Stimulated activated naive CD8-positive, alpha-beta T cell treated with anti-CD3 and anti-CD28 coated beads, Interleukin-15, Interleukin-2, amounts not matched to agents 100 ng/mL and 50 ng/mL, for 24 hours (primary cell): ENCODE results near the gene CEP290.

Source experiments
- H3K27ac Mint-ChIP-seq: one replicate; pipeline ENCODE4 v1.8.0; 2021; ENCODE audit warnings: mild to moderate bottlenecking, mixed read lengths
- H3K27me3 Mint-ChIP-seq: one replicate; pipeline ENCODE4 v1.8.0; 2021; ENCODE audit warnings: mixed read lengths
- H3K36me3 Mint-ChIP-seq: one replicate; pipeline ENCODE4 v1.8.0; 2021; ENCODE audit warnings: low read depth, mixed read lengths
- H3K4me1 Mint-ChIP-seq: one replicate; pipeline ENCODE4 v1.8.0; 2021; ENCODE audit warnings: low read depth, mixed read lengths
- H3K4me3 Mint-ChIP-seq: one replicate; pipeline ENCODE4 v1.8.0; 2021; ENCODE audit warnings: mild to moderate bottlenecking, mixed read lengths
- H3K9me3 Mint-ChIP-seq: one replicate; pipeline ENCODE4 v1.8.0; 2021; ENCODE audit warnings: mixed read lengths

Gene CEP290, protein sequence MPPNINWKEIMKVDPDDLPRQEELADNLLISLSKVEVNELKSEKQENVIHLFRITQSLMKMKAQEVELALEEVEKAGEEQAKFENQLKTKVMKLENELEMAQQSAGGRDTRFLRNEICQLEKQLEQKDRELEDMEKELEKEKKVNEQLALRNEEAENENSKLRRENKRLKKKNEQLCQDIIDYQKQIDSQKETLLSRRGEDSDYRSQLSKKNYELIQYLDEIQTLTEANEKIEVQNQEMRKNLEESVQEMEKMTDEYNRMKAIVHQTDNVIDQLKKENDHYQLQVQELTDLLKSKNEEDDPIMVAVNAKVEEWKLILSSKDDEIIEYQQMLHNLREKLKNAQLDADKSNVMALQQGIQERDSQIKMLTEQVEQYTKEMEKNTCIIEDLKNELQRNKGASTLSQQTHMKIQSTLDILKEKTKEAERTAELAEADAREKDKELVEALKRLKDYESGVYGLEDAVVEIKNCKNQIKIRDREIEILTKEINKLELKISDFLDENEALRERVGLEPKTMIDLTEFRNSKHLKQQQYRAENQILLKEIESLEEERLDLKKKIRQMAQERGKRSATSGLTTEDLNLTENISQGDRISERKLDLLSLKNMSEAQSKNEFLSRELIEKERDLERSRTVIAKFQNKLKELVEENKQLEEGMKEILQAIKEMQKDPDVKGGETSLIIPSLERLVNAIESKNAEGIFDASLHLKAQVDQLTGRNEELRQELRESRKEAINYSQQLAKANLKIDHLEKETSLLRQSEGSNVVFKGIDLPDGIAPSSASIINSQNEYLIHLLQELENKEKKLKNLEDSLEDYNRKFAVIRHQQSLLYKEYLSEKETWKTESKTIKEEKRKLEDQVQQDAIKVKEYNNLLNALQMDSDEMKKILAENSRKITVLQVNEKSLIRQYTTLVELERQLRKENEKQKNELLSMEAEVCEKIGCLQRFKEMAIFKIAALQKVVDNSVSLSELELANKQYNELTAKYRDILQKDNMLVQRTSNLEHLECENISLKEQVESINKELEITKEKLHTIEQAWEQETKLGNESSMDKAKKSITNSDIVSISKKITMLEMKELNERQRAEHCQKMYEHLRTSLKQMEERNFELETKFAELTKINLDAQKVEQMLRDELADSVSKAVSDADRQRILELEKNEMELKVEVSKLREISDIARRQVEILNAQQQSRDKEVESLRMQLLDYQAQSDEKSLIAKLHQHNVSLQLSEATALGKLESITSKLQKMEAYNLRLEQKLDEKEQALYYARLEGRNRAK (N-terminal part only)

DNA sequence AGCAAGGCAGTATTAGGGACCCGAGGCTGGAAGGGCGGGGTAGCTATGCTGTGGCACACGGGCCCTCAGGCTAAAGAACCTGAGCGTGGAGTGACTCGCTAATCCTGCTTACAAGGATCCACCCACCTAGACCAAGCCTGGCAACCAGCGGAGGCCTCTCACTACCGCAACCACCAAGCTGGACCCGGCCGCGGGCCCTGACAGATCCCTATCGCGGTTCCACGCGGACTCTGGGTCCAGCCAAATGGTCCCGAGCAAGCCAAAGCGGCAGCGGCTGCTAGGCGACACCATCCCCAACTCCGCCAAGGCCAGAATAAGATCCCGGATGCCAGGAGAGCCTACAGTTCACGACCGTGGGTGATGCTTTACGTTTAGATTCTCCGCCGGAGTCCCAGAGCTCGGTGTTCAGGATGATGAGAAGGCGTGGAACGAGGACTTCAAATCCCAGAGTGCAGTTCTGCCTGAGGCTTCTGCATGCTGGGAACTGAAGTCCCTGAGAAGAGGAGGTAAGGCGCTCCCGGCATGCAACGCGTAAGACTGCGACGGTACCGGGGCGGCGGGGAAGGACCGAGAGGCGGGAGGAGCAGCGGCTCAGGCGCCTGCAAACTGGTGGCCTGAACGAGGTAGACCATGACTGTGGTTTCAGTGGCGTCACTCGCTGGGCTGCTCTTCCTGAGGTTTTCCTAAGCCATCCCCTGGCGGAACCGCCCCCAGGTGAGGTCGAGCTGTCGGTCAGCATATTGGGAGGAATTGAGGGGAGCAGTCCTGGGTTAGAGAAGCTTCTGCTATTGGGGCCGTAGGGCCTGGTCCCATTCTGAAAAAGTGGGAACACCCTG is at the start of gene CEP290, which contains the start of gene TMTC3:
Gene CEP290, minus strand, starts transcription at position 315 of the 836 bp plus-strand sequence. CDS start 781 bp downstream, outside the sequence.
Gene TMTC3, plus strand, starts transcription at position 534 of the 836 bp plus-strand sequence. CDS start 6,009 bp downstream, outside the sequence.
- Mint-ChIP-seq H3K27ac (peak within 1 kb of the TSS; percentile 91), H3K36me3 (peaks cover 28% of the 10 kb centered on the region), H3K27me3 (no peaks in the 10 kb centered on the region), H3K4me3 (peak within 1 kb of the TSS; percentile 95), H3K9me3 (no peaks in the 10 kb centered on the region), H3K4me1 (peaks cover 51% of the 10 kb centered on the region)

- no peaks in the 10 kb centered on the region for H3K9me3 Mint-ChIP-seq
- no peaks in the 10 kb centered on the region for H3K4me1 Mint-ChIP-seq
- no peak overlapping the region for H3K27ac Mint-ChIP-seq
- no peaks in the 10 kb centered on the region for H3K27me3 Mint-ChIP-seq
- H3K36me3 Mint-ChIP-seq, result peaks cover 44% of the 10 kb centered on the region
- H3K4me3 Mint-ChIP-seq, result no peak overlapping the region
These were observed 46.3 kb upstream of the CEP290 start for GRCh38 chr12:88188180-88188579.

DNA sequence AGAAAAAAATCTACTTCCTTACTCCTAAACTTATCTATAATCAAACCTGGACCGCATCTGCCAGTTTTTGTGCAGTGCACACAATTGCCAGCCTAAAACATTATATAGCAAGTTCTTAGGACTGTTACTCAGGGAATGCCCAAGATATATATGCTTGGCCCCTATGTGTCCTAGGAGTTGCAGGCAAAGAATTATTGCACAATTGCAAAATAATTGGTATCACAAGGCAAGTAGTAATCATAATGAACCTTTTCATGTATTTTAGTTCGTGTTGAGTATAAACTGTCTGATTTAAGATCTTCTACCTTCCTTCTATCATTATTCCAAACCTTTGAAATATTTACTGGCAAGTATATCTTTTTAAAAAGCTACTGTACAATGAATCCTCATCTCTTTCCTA is 45.7 kb upstream of the CEP290 start:
- Mint-ChIP-seq H3K36me3 (peaks cover 50% of the 10 kb centered on the region), H3K9me3 (no peaks in the 10 kb centered on the region), H3K4me3 (no peak overlapping the region), H3K27me3 (no peaks in the 10 kb centered on the region), H3K27ac (no peak overlapping the region), H3K4me1 (no peaks in the 10 kb centered on the region)

DNA sequence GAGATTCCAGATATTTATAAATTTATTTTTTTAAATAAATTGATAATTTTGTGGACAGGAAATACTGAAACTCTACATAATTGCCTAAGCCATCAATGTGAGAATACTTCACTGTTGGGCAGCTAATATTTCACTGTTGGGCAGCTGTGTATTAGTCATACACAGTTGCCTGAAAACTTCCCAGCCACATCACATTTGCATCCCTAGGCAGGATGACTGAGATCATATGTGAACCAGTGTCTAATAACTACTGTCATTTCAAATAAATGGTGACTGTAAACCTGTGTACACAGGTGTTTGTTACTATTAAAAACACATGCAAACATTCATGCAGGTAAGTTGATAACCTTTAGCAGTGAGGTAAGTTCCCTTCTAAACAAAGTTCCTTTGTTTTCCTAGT is 44.1 kb upstream of the CEP290 start:
- Mint-ChIP-seq H3K4me1 (no peaks in the 10 kb centered on the region), H3K27ac (no peak overlapping the region), H3K9me3 (no peaks in the 10 kb centered on the region), H3K4me3 (no peak overlapping the region), H3K36me3 (peaks cover 59% of the 10 kb centered on the region), H3K27me3 (no peaks in the 10 kb centered on the region)

DNA sequence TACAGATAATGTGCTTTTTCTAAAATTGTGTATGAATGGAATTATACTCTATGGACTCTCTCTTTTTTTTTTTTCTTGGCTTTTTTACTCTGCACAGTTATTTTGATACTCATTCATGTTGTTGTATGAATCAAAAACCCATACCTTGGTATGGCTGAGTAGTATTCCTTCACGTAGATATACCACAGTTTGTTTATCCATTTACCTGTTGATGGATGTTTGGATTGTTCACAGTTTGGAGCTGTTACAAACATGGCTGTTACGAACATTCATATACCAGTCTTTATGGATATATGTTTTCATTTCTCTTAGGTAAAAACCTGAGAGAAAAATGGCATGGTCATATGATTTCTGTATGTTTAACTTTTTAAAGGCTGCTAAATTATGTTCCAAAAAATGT is 43.4 kb upstream of the CEP290 start:
- Mint-ChIP-seq H3K9me3 (no peaks in the 10 kb centered on the region), H3K27me3 (no peaks in the 10 kb centered on the region), H3K4me1 (no peaks in the 10 kb centered on the region), H3K27ac (no peak overlapping the region), H3K36me3 (peaks cover 65% of the 10 kb centered on the region), H3K4me3 (no peak overlapping the region)

- Mint-ChIP-seq H3K4me1 (no peaks in the 10 kb centered on the region), H3K27me3 (no peaks in the 10 kb centered on the region), H3K36me3 (peaks cover 76% of the 10 kb centered on the region)
These were observed 42.3 kb upstream of the CEP290 start for GRCh38 chr12:88184196-88184595.

GRCh38 chr12:88182416-88182815 is 40.5 kb upstream of the CEP290 start:
- Mint-ChIP-seq H3K4me1 (peaks cover 1% of the 10 kb centered on the region), H3K36me3 (peaks cover 80% of the 10 kb centered on the region), H3K9me3 (no peaks in the 10 kb centered on the region), H3K27me3 (no peaks in the 10 kb centered on the region), H3K4me3 (no peak overlapping the region), H3K27ac (no peak overlapping the region)

More at GRCh38 chr12:88184196-88184595, 42.3 kb upstream of the CEP290 start:
- Mint-ChIP-seq H3K27ac (no peak overlapping the region), H3K9me3 (no peaks in the 10 kb centered on the region), H3K4me3 (no peak overlapping the region)

GRCh38 chr12:88181881-88182280 is 40.0 kb upstream of the CEP290 start:
- no peaks in the 10 kb centered on the region for H3K27me3 Mint-ChIP-seq

DNA sequence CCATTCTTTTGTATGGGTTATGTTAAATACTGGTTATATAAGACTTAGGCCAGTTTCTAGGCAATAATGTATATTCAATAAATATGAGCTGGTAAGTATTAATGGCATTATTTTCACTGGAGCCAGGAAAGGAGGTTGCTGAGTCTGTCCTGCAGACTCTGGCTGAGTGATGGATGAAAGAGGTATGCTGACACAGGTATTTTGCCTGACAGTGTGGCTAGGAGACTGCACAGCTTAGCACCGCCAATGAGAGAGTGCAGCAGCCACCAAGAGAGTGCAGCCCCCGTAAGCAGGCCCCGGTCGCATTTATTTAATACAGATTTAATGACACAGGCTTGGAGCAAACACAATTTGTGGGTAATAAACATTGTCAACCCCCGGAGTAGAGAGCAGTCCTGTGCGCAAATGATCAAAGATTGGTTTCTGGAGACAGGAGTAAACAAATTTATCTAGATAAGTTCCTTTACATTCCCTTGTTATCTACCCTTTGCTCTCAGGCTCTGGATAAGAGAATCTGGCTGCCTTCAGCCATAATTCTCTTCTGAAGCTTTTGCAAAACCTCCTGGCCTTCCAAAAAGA is 37.6 kb upstream of the CEP290 start:
- no peak overlapping the region for H3K4me3 Mint-ChIP-seq
- no peak overlapping the region for H3K27ac Mint-ChIP-seq
- H3K4me1 Mint-ChIP-seq, result peaks cover 12% of the 10 kb centered on the region
- H3K27me3 Mint-ChIP-seq, result no peaks in the 10 kb centered on the region
- H3K36me3 Mint-ChIP-seq, result peaks cover 93% of the 10 kb centered on the region
- H3K9me3 Mint-ChIP-seq, result no peaks in the 10 kb centered on the region

More at GRCh38 chr12:88181881-88182280, 40.0 kb upstream of the CEP290 start:
- Mint-ChIP-seq H3K9me3 (no peaks in the 10 kb centered on the region), H3K36me3 (peaks cover 83% of the 10 kb centered on the region), H3K27ac (no peak overlapping the region), H3K4me3 (no peak overlapping the region), H3K4me1 (peaks cover 4% of the 10 kb centered on the region)

DNA sequence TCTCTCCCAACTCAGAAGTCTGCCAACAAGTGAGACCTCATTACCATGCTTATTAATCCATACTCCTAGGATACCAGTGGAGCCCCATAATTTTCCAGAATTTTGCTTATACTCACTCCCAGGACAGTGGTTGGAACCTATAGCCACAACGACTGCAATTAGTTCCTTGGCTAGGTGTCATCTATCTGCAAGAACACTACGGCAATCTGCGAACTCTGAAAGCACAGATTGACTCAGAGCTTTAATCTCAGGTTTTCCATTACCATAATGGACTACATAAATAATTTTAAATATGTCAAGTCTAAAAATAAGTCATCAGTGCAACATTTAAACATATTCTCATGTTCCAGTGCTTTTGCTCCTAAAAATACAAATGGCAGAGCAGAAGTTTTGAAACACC is 33.7 kb upstream of the CEP290 start:
- Mint-ChIP-seq H3K27me3 (no peaks in the 10 kb centered on the region), H3K36me3 (peaks cover 79% of the 10 kb centered on the region)

GRCh38 chr12:88172844-88173407 is 31.0 kb upstream of the CEP290 start:
- no peaks in the 10 kb centered on the region for H3K9me3 Mint-ChIP-seq
- H3K27ac Mint-ChIP-seq, result no peak overlapping the region
- peaks cover 80% of the 10 kb centered on the region for H3K36me3 Mint-ChIP-seq
- H3K4me1 Mint-ChIP-seq, result peaks cover 20% of the 10 kb centered on the region
- no peak overlapping the region for H3K4me3 Mint-ChIP-seq
- H3K27me3 Mint-ChIP-seq, result no peaks in the 10 kb centered on the region

More for the DNA sequence above, 33.7 kb upstream of the CEP290 start:
- Mint-ChIP-seq H3K27ac (peak overlapping the region; percentile 19), H3K4me1 (peaks cover 20% of the 10 kb centered on the region), H3K4me3 (no peak overlapping the region), H3K9me3 (no peaks in the 10 kb centered on the region)

DNA sequence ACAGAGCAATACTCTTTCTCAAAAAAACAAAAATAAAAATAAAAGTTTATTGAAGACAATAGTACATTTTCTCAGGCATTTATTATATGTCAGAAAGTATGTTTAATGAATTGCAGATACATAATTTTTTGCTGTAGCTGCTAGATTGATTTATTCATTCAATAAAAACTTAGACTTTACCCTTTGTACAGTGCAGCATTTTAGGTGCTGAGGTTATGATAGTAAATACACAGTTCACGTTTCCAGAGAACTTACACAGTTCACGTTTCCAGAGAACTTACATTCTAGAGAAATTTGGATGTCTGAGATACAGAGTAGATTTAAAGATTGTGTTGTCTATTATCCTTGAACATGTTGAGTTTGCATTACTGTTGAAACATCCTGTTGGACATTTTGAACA is 25.5 kb upstream of the CEP290 start:
- peaks cover 3% of the 10 kb centered on the region for H3K4me1 Mint-ChIP-seq
- peaks cover 75% of the 10 kb centered on the region for H3K36me3 Mint-ChIP-seq
- H3K4me3 Mint-ChIP-seq, result no peak overlapping the region
- H3K27me3 Mint-ChIP-seq, result no peaks in the 10 kb centered on the region
- H3K9me3 Mint-ChIP-seq, result no peaks in the 10 kb centered on the region
- no peak overlapping the region for H3K27ac Mint-ChIP-seq

DNA sequence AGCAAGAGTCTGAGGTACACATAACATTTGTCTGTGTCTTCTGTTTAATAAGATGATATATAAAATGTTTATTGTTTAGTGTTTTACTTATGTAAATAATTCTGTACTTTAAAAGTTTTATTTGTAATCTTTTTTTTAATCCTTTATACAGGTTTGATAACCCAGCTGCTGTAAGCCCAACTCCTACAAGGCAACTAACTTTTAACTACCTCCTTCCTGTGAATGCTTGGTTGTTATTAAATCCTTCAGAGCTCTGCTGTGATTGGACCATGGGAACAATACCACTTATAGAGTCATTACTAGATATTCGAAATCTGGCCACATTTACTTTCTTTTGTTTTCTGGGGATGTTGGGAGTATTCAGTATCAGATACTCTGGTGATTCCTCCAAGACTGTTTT is 24.3 kb upstream of the CEP290 start:
- H3K27ac Mint-ChIP-seq, result no peak overlapping the region
- no peaks in the 10 kb centered on the region for H3K9me3 Mint-ChIP-seq
- peaks cover under 1% of the 10 kb centered on the region for H3K4me1 Mint-ChIP-seq
- H3K36me3 Mint-ChIP-seq, result peaks cover 74% of the 10 kb centered on the region
- H3K27me3 Mint-ChIP-seq, result no peaks in the 10 kb centered on the region
- H3K4me3 Mint-ChIP-seq, result no peak overlapping the region
